SK-N-SH treated with all-trans-retinoic acid at 6 μM for 48 hours (cell line): ENCODE data around the gene EIF1AX.

Experiments used
- ATAC-seq: fragments of 200-7000 bp; cut with Tn5 transposase; 3 replicates; pipeline ENCODE4 v1.9.1; 2020; ENCODE audit warnings: mild to moderate bottlenecking, moderate library complexity
- ARNTL ChIP-seq: fragments of 450-650 bp; formaldehyde crosslinking; IDR thresholded peaks from 2 replicates; pipeline ENCODE4 v1.5.0; 2020; ENCODE audit warnings: low read depth, mild to moderate bottlenecking, moderate library complexity, borderline replicate concordance
- BACH2 ChIP-seq: fragments of 250-450 bp; sonication (Bioruptor Pico); IDR thresholded peaks from 2 replicates; pipeline ENCODE4 v1.9.0; 2021; ENCODE audit warnings: mild to moderate bottlenecking, borderline replicate concordance
- CSRNP3 ChIP-seq: fragments of 250-450 bp; sonication (Bioruptor Pico); IDR thresholded peaks from 2 replicates; pipeline ENCODE4 v1.5.1; 2021; ENCODE audit warnings: mild to moderate bottlenecking, moderate library complexity
- ESRRG ChIP-seq: fragments of 250-450 bp; sonication (Bioruptor Pico); IDR thresholded peaks from 2 replicates; pipeline ENCODE4 v1.6.1; 2021; ENCODE audit warnings: mild to moderate bottlenecking
- GLIS3 ChIP-seq: fragments of 250-450 bp; sonication (Bioruptor Pico); IDR thresholded peaks from 2 replicates; pipeline ENCODE4 v1.5.0; 2020; ENCODE audit warnings: mild to moderate bottlenecking, moderate library complexity
- ISL1 ChIP-seq: fragments of 250-450 bp; sonication (Bioruptor Pico); IDR thresholded peaks from 2 replicates; pipeline ENCODE4 v2.1.2; 2022; ENCODE audit warnings: mild to moderate bottlenecking, moderate library complexity
- OSR1 ChIP-seq: fragments of 250-450 bp; sonication (Bioruptor Pico); IDR thresholded peaks from 2 replicates; pipeline ENCODE4 v1.8.0; 2022; ENCODE audit warnings: moderate library complexity, mild to moderate bottlenecking, inconsistent platforms
- POU6F1 ChIP-seq: fragments of 250-450 bp; sonication (Bioruptor Pico); IDR thresholded peaks from 2 replicates; pipeline ENCODE4 v1.8.0; 2021; ENCODE audit warnings: low read depth, mild to moderate bottlenecking, moderate library complexity, borderline replicate concordance
- PPARA ChIP-seq: fragments of 250-450 bp; sonication (Bioruptor Pico); IDR thresholded peaks from 2 replicates; pipeline ENCODE4 v1.5.0; 2020; ENCODE audit warnings: mild to moderate bottlenecking, borderline replicate concordance
- RARB ChIP-seq: fragments of 250-450 bp; sonication (Bioruptor Pico); IDR thresholded peaks from 2 replicates; pipeline ENCODE4 v1.8.0; 2021; ENCODE audit warnings: mild to moderate bottlenecking, moderate library complexity
- SNAI2 ChIP-seq: fragments of 250-450 bp; sonication (Bioruptor Pico); IDR thresholded peaks from 2 replicates; pipeline ENCODE4 v1.5.0; 2020; ENCODE audit warnings: mild to moderate bottlenecking, moderate library complexity
- TCF4 ChIP-seq: fragments of 250-450 bp; sonication (Bioruptor Pico); IDR thresholded peaks from 2 replicates; pipeline ENCODE4 v1.8.0; 2021; ENCODE audit warnings: mild to moderate bottlenecking, moderate library complexity, borderline replicate concordance
- TSHZ2 ChIP-seq: fragments of 250-450 bp; sonication (Bioruptor Pico); IDR thresholded peaks from 2 replicates; pipeline ENCODE4 v1.5.0; 2020; ENCODE audit warnings: mild to moderate bottlenecking, moderate library complexity
- ZFP3 ChIP-seq: fragments of 250-450 bp; sonication (Bioruptor Pico); IDR thresholded peaks from 2 replicates; pipeline ENCODE4 v1.5.0; 2020; ENCODE audit warnings: mild to moderate bottlenecking, moderate library complexity
- ZNF8 ChIP-seq: fragments of 450-650 bp; formaldehyde crosslinking; IDR thresholded peaks from 2 replicates; pipeline ENCODE4 v1.5.0; 2020; ENCODE audit warnings: mild to moderate bottlenecking, moderate library complexity
- TF ChIP-seq, protein P1 (sequence below): fragments of 250-450 bp; sonication (Bioruptor Pico); IDR thresholded peaks from 2 replicates; pipeline ENCODE4 v1.8.0; 2020; ENCODE audit warnings: mild to moderate bottlenecking, moderate library complexity, borderline replicate concordance
- TF ChIP-seq, protein P2 (sequence below): fragments of 250-450 bp; sonication (Bioruptor Pico); IDR thresholded peaks from 2 replicates; pipeline ENCODE4 v1.5.1; 2020; ENCODE audit warnings: low read depth, mild to moderate bottlenecking, moderate library complexity

The EIF1AX gene

DNA sequence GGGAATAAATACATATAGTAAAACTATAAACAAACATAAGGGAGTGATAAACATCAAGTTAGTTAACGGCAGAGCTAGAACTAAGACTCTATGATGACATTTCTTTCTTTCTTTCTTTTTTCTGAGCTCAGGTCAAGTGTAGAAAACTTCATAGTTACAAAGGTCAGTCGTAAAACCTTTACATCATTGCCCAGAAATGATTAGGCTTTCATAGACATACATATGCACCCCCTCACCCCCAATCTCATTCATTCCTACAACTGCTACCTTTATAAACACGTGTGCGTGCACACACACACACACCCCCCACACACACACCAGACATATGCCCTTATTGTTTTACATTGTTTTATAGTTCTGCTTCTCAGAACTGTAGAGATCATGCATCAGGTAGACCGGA is 5.7 kb downstream of the EIF1AX start:
- no peak for ATAC-seq
- TF ChIP-seq TCF4 (no peak), PPARA (CRISPR knock-in tag) (no peak), TSHZ2 (CRISPR knock-in tag) (no peak), ZFP3 (CRISPR knock-in tag) (no peak), SNAI2 (CRISPR knock-in tag) (no peak), POU6F1 (no peak), BACH2 (CRISPR knock-in tag) (no peak), ISL1 (CRISPR knock-in tag) (no peak), GLIS3 (CRISPR knock-in tag) (no peak), RARB (CRISPR knock-in tag) (no peak), ZNF8 (CRISPR knock-in tag) (no peak), CSRNP3 (CRISPR knock-in tag) (no peak)
- TF ChIP-seq, protein P1, sequence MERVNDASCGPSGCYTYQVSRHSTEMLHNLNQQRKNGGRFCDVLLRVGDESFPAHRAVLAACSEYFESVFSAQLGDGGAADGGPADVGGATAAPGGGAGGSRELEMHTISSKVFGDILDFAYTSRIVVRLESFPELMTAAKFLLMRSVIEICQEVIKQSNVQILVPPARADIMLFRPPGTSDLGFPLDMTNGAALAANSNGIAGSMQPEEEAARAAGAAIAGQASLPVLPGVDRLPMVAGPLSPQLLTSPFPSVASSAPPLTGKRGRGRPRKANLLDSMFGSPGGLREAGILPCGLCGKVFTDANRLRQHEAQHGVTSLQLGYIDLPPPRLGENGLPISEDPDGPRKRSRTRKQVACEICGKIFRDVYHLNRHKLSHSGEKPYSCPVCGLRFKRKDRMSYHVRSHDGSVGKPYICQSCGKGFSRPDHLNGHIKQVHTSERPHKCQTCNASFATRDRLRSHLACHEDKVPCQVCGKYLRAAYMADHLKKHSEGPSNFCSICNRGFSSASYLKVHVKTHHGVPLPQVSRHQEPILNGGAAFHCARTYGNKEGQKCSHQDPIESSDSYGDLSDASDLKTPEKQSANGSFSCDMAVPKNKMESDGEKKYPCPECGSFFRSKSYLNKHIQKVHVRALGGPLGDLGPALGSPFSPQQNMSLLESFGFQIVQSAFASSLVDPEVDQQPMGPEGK = no peak
- TF ChIP-seq, protein P2, sequence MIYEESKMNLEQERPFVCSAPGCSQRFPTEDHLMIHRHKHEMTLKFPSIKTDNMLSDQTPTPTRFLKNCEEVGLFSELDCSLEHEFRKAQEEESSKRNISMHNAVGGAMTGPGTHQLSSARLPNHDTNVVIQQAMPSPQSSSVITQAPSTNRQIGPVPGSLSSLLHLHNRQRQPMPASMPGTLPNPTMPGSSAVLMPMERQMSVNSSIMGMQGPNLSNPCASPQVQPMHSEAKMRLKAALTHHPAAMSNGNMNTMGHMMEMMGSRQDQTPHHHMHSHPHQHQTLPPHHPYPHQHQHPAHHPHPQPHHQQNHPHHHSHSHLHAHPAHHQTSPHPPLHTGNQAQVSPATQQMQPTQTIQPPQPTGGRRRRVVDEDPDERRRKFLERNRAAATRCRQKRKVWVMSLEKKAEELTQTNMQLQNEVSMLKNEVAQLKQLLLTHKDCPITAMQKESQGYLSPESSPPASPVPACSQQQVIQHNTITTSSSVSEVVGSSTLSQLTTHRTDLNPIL (CRISPR knock-in tag) = no peak

DNA sequence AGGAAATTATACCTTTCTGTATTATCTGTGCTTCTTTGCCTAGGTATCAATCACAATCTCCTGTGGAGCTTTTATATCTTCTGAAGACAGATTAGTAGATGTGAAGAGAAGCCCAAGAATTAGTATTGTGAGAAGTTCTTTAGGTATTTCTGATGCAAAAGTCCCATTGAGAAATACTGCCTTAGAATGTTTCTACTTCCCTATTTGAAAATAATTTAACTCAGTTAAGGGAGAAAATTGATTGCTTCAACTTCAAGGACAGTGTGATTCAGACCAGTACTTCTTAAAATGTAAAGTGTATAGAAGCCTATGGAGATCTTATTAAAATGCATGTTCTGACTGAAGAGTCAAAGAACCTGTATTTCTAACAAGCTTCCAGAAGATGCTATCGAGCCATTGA is 9.0 kb downstream of the EIF1AX start:
- TF ChIP-seq OSR1 (CRISPR knock-in tag) (no peak), TSHZ2 (CRISPR knock-in tag) (no peak), CSRNP3 (CRISPR knock-in tag) (no peak), ESRRG (no peak), ZNF8 (CRISPR knock-in tag) (no peak), POU6F1 (no peak), ARNTL (CRISPR knock-in tag) (no peak), BACH2 (CRISPR knock-in tag) (no peak), PPARA (CRISPR knock-in tag) (no peak), TCF4 (no peak)
- no peak for ATAC-seq
